ENCODE data around the gene MACROD2.

DNA sequence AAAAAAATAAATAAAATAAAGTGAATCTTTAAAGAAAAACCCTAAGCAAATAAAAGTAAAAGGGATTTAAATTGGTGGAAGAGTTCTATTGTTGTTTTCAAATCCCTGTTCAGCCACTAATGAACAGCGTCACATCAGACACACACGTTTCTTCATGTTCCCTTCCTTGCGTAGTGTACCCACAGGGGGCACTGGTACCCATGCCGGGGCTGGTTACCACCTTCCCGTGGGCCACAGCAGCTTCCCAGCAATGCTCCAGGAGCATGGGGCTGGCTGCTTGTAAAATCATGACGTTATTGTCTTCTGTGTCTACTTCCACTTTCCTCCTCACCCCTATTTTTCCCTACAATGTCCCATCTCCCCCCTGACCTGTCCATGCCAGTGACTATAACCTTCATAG, 1589.2 kb downstream of the MACROD2 start:
- TF ChIP-seq CTCF (IDR thresholded peaks at IDR 0.05): no peak
- TF ChIP-seq POLR2A (IDR thresholded peaks at IDR 0.05): no peak

All from uterus (tissue), 2 donors.